GM12801 (cell line): Measurements from ENCODE around the gene ITLN2.

Experiments
- TF ChIP-seq, protein P1 (sequence below): IDR thresholded peaks from one replicate; pipeline ENCODE4 v1.5.1; 2011; ENCODE audit warnings: control low read depth; ENCODE audit not compliant: insufficient read length; ENCODE audit errors: extremely low read depth

ITLN2 gene

DNA sequence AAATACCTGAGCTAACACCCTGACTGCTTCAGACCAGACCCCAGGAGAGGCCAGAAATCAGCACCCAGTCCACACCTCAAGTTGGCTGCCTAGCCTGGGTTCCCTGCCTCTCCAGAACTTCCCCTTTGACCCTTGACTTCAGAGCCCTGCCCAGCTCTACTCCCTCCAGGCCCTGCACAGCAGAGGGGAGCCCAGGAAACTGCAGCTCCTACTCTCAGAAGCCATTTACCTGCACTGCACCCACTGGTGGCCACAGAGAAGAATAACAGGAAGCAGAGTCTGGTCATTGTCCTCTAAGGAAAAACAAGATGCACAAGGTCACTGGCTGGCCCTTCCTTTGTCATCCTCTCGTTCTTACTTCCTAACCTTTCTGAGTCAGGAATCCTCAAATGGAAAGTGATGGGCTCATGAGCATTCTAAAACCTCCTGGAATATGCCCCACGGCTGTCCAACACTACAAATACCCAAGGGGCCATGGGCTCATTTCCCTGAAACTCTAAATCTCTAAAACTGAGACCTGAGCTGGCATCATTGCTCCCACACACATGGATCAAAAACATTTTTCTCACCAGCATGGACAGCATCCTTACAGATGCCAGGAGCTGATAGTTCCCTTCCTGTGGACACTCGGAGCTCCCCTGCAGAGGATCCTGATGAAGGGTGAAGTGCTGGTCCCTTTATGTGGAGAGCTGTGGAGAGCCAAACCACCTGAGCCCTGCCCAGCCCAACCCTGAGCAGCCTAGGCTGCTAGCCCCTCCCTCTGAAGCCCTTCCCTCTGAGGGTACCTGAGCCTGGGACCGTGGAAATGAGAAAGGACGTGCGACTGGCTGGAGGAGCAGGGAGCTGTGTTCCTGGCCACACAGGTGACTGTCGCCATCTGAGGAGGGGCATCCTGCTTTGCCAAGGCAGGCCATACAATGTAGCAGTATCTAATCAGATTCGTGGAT, at the start of gene ITLN2:
Gene ITLN2, minus strand, starts transcription at position 652 of the 947 bp plus-strand sequence. Its CDS starts 68 bp downstream, at position 584.
- TF ChIP-seq, protein P1, sequence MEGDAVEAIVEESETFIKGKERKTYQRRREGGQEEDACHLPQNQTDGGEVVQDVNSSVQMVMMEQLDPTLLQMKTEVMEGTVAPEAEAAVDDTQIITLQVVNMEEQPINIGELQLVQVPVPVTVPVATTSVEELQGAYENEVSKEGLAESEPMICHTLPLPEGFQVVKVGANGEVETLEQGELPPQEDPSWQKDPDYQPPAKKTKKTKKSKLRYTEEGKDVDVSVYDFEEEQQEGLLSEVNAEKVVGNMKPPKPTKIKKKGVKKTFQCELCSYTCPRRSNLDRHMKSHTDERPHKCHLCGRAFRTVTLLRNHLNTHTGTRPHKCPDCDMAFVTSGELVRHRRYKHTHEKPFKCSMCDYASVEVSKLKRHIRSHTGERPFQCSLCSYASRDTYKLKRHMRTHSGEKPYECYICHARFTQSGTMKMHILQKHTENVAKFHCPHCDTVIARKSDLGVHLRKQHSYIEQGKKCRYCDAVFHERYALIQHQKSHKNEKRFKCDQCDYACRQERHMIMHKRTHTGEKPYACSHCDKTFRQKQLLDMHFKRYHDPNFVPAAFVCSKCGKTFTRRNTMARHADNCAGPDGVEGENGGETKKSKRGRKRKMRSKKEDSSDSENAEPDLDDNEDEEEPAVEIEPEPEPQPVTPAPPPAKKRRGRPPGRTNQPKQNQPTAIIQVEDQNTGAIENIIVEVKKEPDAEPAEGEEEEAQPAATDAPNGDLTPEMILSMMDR, result peak; percentile 3

DNA sequence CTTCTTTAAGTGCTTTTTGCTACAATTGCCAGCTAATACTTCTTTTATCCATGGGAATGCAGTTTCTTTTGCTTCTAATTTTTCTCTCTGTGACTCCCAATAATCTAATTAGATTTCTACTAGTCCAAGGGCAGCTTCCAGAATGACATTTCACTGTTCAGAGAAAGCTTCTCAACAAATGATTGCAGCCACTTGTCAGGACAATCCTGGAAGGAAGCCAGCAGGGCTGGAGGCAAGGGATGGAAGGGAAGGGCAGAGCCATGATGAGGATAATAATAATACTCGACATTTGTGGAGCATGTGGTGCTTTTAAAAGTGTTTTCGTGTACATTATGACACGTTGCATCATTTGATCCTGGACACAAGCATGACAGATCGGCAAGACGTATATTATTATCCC, 46.9 kb upstream of the ITLN2 start:
- TF ChIP-seq, protein P1, result no peak

DNA sequence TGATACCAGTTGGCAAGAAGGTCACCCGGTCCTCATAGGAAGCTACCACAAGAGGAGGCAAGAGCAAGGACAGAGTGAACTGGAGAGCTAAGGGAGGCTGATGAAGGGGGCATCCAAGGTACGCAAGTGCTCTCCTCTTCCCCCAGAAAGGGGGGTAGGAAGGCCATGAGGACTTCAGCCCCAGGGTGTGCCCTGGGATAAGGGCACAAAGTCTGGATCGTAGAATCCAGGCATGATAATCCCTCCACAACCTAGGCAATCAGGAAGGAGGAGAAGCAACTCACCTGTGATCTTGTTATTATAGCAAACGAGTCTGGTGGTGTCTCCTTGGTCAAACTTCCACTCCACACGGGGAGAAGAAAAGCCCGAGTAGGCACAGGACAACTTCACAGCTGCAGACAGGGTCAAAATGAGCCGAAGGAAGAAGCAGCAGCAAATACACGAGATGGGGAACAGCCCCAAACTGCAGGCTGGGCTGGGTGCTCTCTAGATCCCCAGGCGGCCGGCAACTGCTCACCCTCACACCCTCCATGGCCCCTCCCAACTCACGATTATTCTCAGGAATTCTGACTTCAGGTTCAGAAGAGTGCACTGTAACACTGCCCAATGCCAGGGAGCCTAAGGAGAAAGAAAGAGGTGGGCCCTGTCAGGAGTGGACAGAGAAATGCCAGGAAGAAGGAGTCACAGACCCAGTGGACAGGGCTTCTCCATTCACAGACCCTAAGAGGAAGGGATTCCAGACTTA, 46.3 kb upstream of the ITLN2 start:
- TF ChIP-seq, protein P1, result no peak

DNA sequence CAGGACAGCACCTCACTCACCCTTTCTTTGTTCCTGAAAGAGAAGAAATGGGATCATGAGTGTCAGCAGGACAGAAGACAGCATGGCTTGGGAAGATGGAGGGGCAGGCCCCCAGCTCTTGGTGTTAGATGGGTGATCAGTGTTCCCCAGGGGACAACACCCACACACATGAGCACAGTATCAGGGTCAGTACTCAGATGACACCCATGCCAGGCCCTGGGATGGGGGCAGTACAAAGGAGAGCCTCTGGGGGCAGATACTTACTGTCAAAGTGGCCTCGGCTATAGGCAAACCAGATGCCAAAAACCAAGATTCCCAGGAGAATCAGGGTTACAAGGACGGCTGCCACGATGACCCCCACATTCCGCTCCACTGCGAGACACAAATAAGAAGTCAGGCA, 44.8 kb upstream of the ITLN2 start:
- TF ChIP-seq, protein P1, result no peak

- TF ChIP-seq, protein P1, result no peak
Observed at GRCh38 chr1:160997323-160998038, 42.9 kb upstream of the ITLN2 start.

- TF ChIP-seq, protein P1, result no peak
Observed at GRCh38 chr1:160996178-160996577, 41.6 kb upstream of the ITLN2 start.
